ENCODE measurements around the gene PAX7. TPM values are rescaled to one million over a fixed set of nuclear protein-coding genes. Genes with fewer than 3 reads are reported as not detected.

The PAX7 gene
- total and polyA plus RNA-seq, 2 experiments from 2014 or later, result 0.03 TPM; not detected in 1

- H3K36me3 ChIP-seq (ENCODE audit: insufficient read depth), result no peaks in the 10 kb centered on the region
- H4K20me1 ChIP-seq (replicated peaks; ENCODE audit: insufficient read depth), result no peaks in the 10 kb centered on the region
- no peak overlapping the region for H3K4me3 ChIP-seq
- Mint-ChIP-seq H3K4me1 (peaks cover 24% of the 10 kb centered on the region), H3K27ac (no peak overlapping the region), H3K36me3 (ENCODE audit: low read depth) (no peaks in the 10 kb centered on the region; the same call in 2 of the 3 replicates), H3K9me3 (no peaks in the 10 kb centered on the region), H3K27me3 (ENCODE audit: insufficient read depth, low read depth, poor library complexity) (peaks cover 30% of the 10 kb centered on the region), H3K4me3 (no peak overlapping the region)
- H3K27me3 ChIP-seq (ENCODE audit: insufficient read depth), result peaks cover 8% of the 10 kb centered on the region; the same call in 1 of the 2 replicates
- H2AFZ ChIP-seq, result 0 out of 2 replicates have a peak overlapping the region, but pooled peaks have one; percentile 63
- H3K79me2 ChIP-seq (replicated peaks; ENCODE audit: insufficient read depth), result no peaks in the 10 kb centered on the region
- H3K4me2 ChIP-seq, result 0 out of 2 replicates have a peak overlapping the region, but pooled peaks have one; percentile 24
- H3K27ac ChIP-seq (ENCODE audit: low read depth), result no peak overlapping the region
- peaks cover 19% of the 10 kb centered on the region for H3K4me1 ChIP-seq (ENCODE audit: insufficient read depth)
- no peak for ATAC-seq
- TF ChIP-seq REST (IDR thresholded peaks at IDR 0.05; ENCODE audit: unreplicated experiment) (no peak), ETS1 (IDR thresholded peaks at IDR 0.05) (no peak), CREB1 (CRISPR knock-in tag; IDR thresholded peaks at IDR 0.05; ENCODE audit: low read depth) (no peak), NANOG (IDR thresholded peaks at IDR 0.05; ENCODE audit: borderline replicate concordance) (no peak), POLR2AphosphoS5 (IDR thresholded peaks at IDR 0.05; ENCODE audit: low read depth) (no peak), ZNF462 (CRISPR knock-in tag; IDR thresholded peaks at IDR 0.05) (no peak), CTCF (conservative IDR thresholded peaks at IDR 0.05; ENCODE audit: low read depth in 2 of 2) (no peak)
- H3F3A ChIP-seq (replicated peaks; ENCODE audit: low read depth), result no peaks in the 10 kb centered on the region
- DNase-seq (ENCODE audit: low spot score), result no peak
- no peaks in the 10 kb centered on the region; the same call in 1 of the 2 replicates for H3K9me2 ChIP-seq (ENCODE audit: insufficient read depth)
Observed at GRCh38 chr1:18724801-18725200, 94.2 kb downstream of the PAX7 start.
